Endothelial cell (in vitro differentiated cells): Measurements from ENCODE around the gene UPF3A. TPM values are rescaled to one million over a fixed set of nuclear protein-coding genes. Genes with fewer than 3 reads are reported as not detected.

Experiments used
- DNase-seq: peaks from one replicate; pipeline ENCODE4 v3.0.0; 2021; ENCODE audit warnings: low spot score
- H3K27ac Mint-ChIP-seq: one replicate; pipeline ENCODE4 v1.8.0; 2021; ENCODE audit warnings: mixed read lengths, inconsistent platforms; ENCODE audit not compliant: unreplicated experiment
- H3K27me3 Mint-ChIP-seq: one replicate; pipeline ENCODE4 v1.8.0; 2021; ENCODE audit warnings: mild to moderate bottlenecking, moderate library complexity, mixed read lengths, inconsistent platforms; ENCODE audit not compliant: unreplicated experiment
- H3K36me3 Mint-ChIP-seq: one replicate; pipeline ENCODE4 v1.8.0; 2021; ENCODE audit warnings: mild to moderate bottlenecking, low read depth, mixed read lengths, inconsistent platforms; ENCODE audit not compliant: unreplicated experiment
- H3K4me1 Mint-ChIP-seq: one replicate; pipeline ENCODE4 v1.8.0; 2021; ENCODE audit warnings: mild to moderate bottlenecking, mixed read lengths, inconsistent platforms; ENCODE audit not compliant: unreplicated experiment
- H3K4me3 Mint-ChIP-seq: one replicate; pipeline ENCODE4 v1.8.0; 2021; ENCODE audit warnings: mild to moderate bottlenecking, mixed read lengths, inconsistent platforms; ENCODE audit not compliant: unreplicated experiment
- H3K9me3 Mint-ChIP-seq: one replicate; pipeline ENCODE4 v1.8.0; 2021; ENCODE audit warnings: mixed read lengths, inconsistent platforms; ENCODE audit not compliant: unreplicated experiment
- CTCF ChIP-seq: fragments of 200-600 bp; sonication (generic); IDR thresholded peaks from one replicate; pipeline ENCODE4 v1.5.0; 2021; ENCODE audit warnings: antibody characterized with exemption; ENCODE audit not compliant: unreplicated experiment
- long read RNA-seq: library from polyadenylated mRNA; unstranded; transcript quantifications from one replicate; pipeline ENCODE4 v2.0.0, GENCODE V29; 2020; ENCODE audit not compliant: unreplicated experiment
- total RNA-seq: library from RNA; stranded (reverse); fragmentation: NEBNext Ultra II Directional; extraction: Animal tissue kit (Norgen Biotek cat#: 25700); gene quantifications from one replicate; pipeline ENCODE4 v1.2.1, GENCODE V29; 2021; ENCODE audit not compliant: unreplicated experiment

Gene UPF3A
- total RNA-seq: 61.6 TPM
- long read RNA-seq, partial matches to known transcripts: 20 of 28 reads
- long read RNA-seq, other reads (novel, unspliced or antisense): 6 of 28 reads

GRCh38 chr13:114281351-114282040 is at the start of gene UPF3A:
UPF3A (plus strand) TSS chr13:114281601; CDS start chr13:114281640, 39 bp downstream.
- Mint-ChIP-seq H3K27ac (peak within 1 kb of the TSS; percentile 95), H3K4me1 (peaks cover 25% of the 10 kb centered on the region), H3K4me3 (peak within 1 kb of the TSS; percentile 92), H3K36me3 (peaks cover 8% of the 10 kb centered on the region), H3K27me3 (peaks cover 5% of the 10 kb centered on the region), H3K9me3 (no peaks in the 10 kb centered on the region)
- DNase-seq: peak; percentile 90
- no peak for TF ChIP-seq CTCF

GRCh38 chr13:114231886-114232285 is 49.5 kb upstream of the UPF3A start:
- Mint-ChIP-seq H3K27ac (peak overlapping the region; percentile 11), H3K4me1 (peaks cover 27% of the 10 kb centered on the region), H3K4me3 (no peak overlapping the region), H3K9me3 (no peaks in the 10 kb centered on the region), H3K27me3 (no peaks in the 10 kb centered on the region), H3K36me3 (no peaks in the 10 kb centered on the region)
- DNase-seq: no peak
- TF ChIP-seq CTCF: no peak

- Mint-ChIP-seq H3K27ac (peak overlapping the region; percentile 21), H3K36me3 (peaks cover 7% of the 10 kb centered on the region), H3K4me3 (peak overlapping the region; percentile 92), H3K27me3 (no peaks in the 10 kb centered on the region), H3K9me3 (no peaks in the 10 kb centered on the region), H3K4me1 (peaks cover 18% of the 10 kb centered on the region)
- no peak for DNase-seq
- no peak for TF ChIP-seq CTCF
Observed at GRCh38 chr13:114234266-114234644, 47.1 kb upstream of the UPF3A start.

GRCh38 chr13:114234645-114235421 is 46.6 kb upstream of the UPF3A start, which contains the start of gene CDC16:
CDC16 (plus strand) TSS chr13:114234897; CDS start chr13:114235085, 188 bp downstream.
- Mint-ChIP-seq H3K27ac (peak within 1 kb of the TSS; percentile 21), H3K4me1 (peaks cover 14% of the 10 kb centered on the region), H3K27me3 (no peaks in the 10 kb centered on the region), H3K9me3 (no peaks in the 10 kb centered on the region), H3K4me3 (peak within 1 kb of the TSS; percentile 92), H3K36me3 (peaks cover 10% of the 10 kb centered on the region)
- no peak for TF ChIP-seq CTCF
- DNase-seq: peak; percentile 70
